MCF 10A (cell line): ENCODE data around the gene MET. TPM values are rescaled to one million over a fixed set of nuclear protein-coding genes. Genes with fewer than 3 reads are reported as not detected.
A peak's percentile ranks its signal among the peaks of the same experiment; 100 is the strongest.
"Not testable (repeated sequence)": the region's sequence is repeated elsewhere in the genome, so short reads cannot be mapped to it uniquely, and the experiment has no call there.

Experiments used
- BruUV-seq: library from RNA; stranded (reverse); fragments of 400-500 nt; replicated peaks from 2 replicates; lab custom pipeline; 2021; lab: Mats Ljungman, UMichigan
- CTCF ChIA-PET: fragments of 300-600 bp; sonication (Branson Sonifier 250); formaldehyde crosslinking; extraction: SDS; loops from one replicate; lab custom pipeline; 2021; ENCODE audit warnings: antibody characterized with exemption, inconsistent platforms; lab: Yijun Ruan, JAX
- POLR2A ChIA-PET: fragments of 300-600, 350-650 bp; sonication (Branson Sonifier 250); formaldehyde crosslinking; extraction: SDS; loops from one replicate; lab custom pipeline; 2020; ENCODE audit warnings: antibody characterized with exemption, inconsistent platforms; lab: Yijun Ruan, JAX
- DNase-seq: peaks from one replicate; pipeline ENCODE4 v3.0.0-alpha.2; 2018; ENCODE audit not compliant: unreplicated experiment
- H3K27ac Mint-ChIP-seq: one replicate; pipeline ENCODE4 v1.8.0; 2022; ENCODE audit warnings: mild to moderate bottlenecking, low read depth, mixed read lengths; ENCODE audit not compliant: unreplicated experiment
- H3K27me3 Mint-ChIP-seq: one replicate; pipeline ENCODE4 v1.8.0; 2022; ENCODE audit warnings: mixed read lengths; ENCODE audit not compliant: insufficient read depth, unreplicated experiment
- H3K36me3 Mint-ChIP-seq: one replicate; pipeline ENCODE4 v1.8.0; 2022; ENCODE audit warnings: mild to moderate bottlenecking, moderate library complexity, mixed read lengths; ENCODE audit not compliant: insufficient read depth, unreplicated experiment
- H3K4me1 Mint-ChIP-seq: one replicate; pipeline ENCODE4 v1.8.0; 2022; ENCODE audit warnings: mixed read lengths; ENCODE audit not compliant: insufficient read depth, unreplicated experiment
- H3K4me3 Mint-ChIP-seq: one replicate; pipeline ENCODE4 v1.8.0; 2022; ENCODE audit warnings: mild to moderate bottlenecking, moderate library complexity, mixed read lengths; ENCODE audit not compliant: unreplicated experiment
- H3K9me3 Mint-ChIP-seq: one replicate; pipeline ENCODE4 v1.8.0; 2022; ENCODE audit warnings: mixed read lengths; ENCODE audit not compliant: unreplicated experiment
- CTCF ChIP-seq: fragments of 200-600 bp; IDR thresholded peaks from one replicate; pipeline ENCODE4 v1.8.0; 2022; ENCODE audit warnings: antibody characterized with exemption, mild to moderate bottlenecking; ENCODE audit not compliant: unreplicated experiment
- intact Hi-C: fragments of 100-400 bp; cut with micrococcal nuclease; formaldehyde crosslinking; loops from 2 replicates; pipeline ENCODE4 v1.14.1; 2022
- total RNA-seq: library from RNA; stranded (reverse); gene quantifications from 2 replicates; pipeline ENCODE4 v1.2.3, GENCODE V29; 2022

Gene MET
- total RNA-seq, 1 experiment from 2014 or later = 129 TPM

- intact Hi-C loops, H3K4me3 Mint-ChIP-seq, POLR2A ChIA-PET, H3K27me3 Mint-ChIP-seq, DNase-seq, BruUV-seq, H3K4me1 Mint-ChIP-seq, H3K27ac Mint-ChIP-seq, CTCF ChIA-PET: not testable (repeated sequence)
- H3K36me3 Mint-ChIP-seq = peaks cover 44% of the 10 kb centered on the region
- peaks cover 14% of the 10 kb centered on the region for H3K9me3 Mint-ChIP-seq
Measured at GRCh38 chr7:116746388-116746787, 74.4 kb downstream of the MET start.

- POLR2A ChIA-PET = interaction anchor here (0.6 kb wide), 1 partner anchor 19 kb away, joined by 3 read pairs; no protein-coding TSS in a partner anchor
- H3K4me1 Mint-ChIP-seq, H3K27me3 Mint-ChIP-seq, BruUV-seq, intact Hi-C loops, H3K4me3 Mint-ChIP-seq, H3K27ac Mint-ChIP-seq, CTCF ChIA-PET, DNase-seq: not testable (repeated sequence)
- H3K9me3 Mint-ChIP-seq = peaks cover 14% of the 10 kb centered on the region
- H3K36me3 Mint-ChIP-seq = peaks cover 53% of the 10 kb centered on the region
Measured at GRCh38 chr7:116751070-116751469, 79.1 kb downstream of the MET start.

- DNase-seq = no peak
- H3K27ac Mint-ChIP-seq = no peak overlapping the region
- intact Hi-C loops = no loop called here
- H3K4me3 Mint-ChIP-seq = no peak overlapping the region
- peaks cover 59% of the 10 kb centered on the region for H3K36me3 Mint-ChIP-seq
- ChIA-PET POLR2A (interaction anchor here (0.8 kb wide), 1 partner anchor 73 kb away, joined by 3 read pairs; no protein-coding TSS in a partner anchor), CTCF (interaction anchor here (0.6 to 0.8 kb wide), 2 partner anchors 20 to 42 kb away, joined by 3 to 4 read pairs; no protein-coding TSS in a partner anchor)
- no peaks in the 10 kb centered on the region for H3K4me1 Mint-ChIP-seq
- BruUV-seq = no TSS peak
- peaks cover 10% of the 10 kb centered on the region for H3K9me3 Mint-ChIP-seq
- no peaks in the 10 kb centered on the region for H3K27me3 Mint-ChIP-seq
- no peak for TF ChIP-seq CTCF
Measured at GRCh38 chr7:116752305-116753074, 80.5 kb downstream of the MET start.

GRCh38 chr7:116753130-116753529, 81.1 kb downstream of the MET start:
- intact Hi-C loops = no loop called here
- peaks cover 61% of the 10 kb centered on the region for H3K36me3 Mint-ChIP-seq
- H3K4me3 Mint-ChIP-seq = no peak overlapping the region
- ChIA-PET CTCF (interaction anchor here (0.6 to 0.8 kb wide), 2 partner anchors 19 to 41 kb away, joined by 3 to 4 read pairs; no protein-coding TSS in a partner anchor), POLR2A (interaction anchor here (0.8 kb wide), 1 partner anchor 74 kb away, joined by 3 read pairs; no protein-coding TSS in a partner anchor)
- no peaks in the 10 kb centered on the region for H3K27me3 Mint-ChIP-seq
- BruUV-seq = no TSS peak
- no peaks in the 10 kb centered on the region for H3K4me1 Mint-ChIP-seq
- H3K27ac Mint-ChIP-seq = no peak overlapping the region
- no peak for DNase-seq
- TF ChIP-seq CTCF = no peak
- H3K9me3 Mint-ChIP-seq = peaks cover 6% of the 10 kb centered on the region

DNA sequence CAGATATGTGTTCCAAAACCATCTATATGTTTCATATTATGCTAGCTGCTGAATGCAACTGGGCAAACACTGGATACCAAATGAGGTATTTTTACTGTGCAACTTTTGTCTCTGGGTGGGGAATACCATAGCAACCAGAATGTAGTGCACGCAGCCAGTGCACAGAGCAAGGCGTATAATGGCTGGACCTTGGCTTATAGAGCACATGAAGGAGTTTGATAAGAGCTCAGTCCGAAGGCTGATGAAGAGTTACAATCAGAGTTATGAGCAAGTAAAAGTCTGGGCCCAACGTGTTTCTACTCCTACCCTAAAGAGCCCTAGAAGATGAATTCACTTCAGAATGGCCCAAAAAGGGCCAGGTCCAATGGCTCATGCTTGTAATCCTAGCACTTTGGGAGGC, 82.2 kb downstream of the MET start:
- H3K27me3 Mint-ChIP-seq = no peaks in the 10 kb centered on the region
- TF ChIP-seq CTCF = no peak
- BruUV-seq = no TSS peak
- CTCF ChIA-PET = interaction anchor here (0.6 kb wide), 1 partner anchor 163 kb away, joined by 4 read pairs; no protein-coding TSS in a partner anchor
- no peaks in the 10 kb centered on the region for H3K4me1 Mint-ChIP-seq
- peak overlapping the region; percentile 47 for H3K27ac Mint-ChIP-seq
- intact Hi-C loops = no loop called here
- DNase-seq = no peak
- H3K36me3 Mint-ChIP-seq = peaks cover 61% of the 10 kb centered on the region
- no peaks in the 10 kb centered on the region for H3K9me3 Mint-ChIP-seq
- H3K4me3 Mint-ChIP-seq = no peak overlapping the region
- POLR2A ChIA-PET = interaction anchor here (0.6 kb wide), 1 partner anchor 22 kb away, joined by 3 read pairs; no protein-coding TSS in a partner anchor
